MM.1S (cell line): ENCODE measurements around the gene PLXNA2.

Experiments used
- DNase-seq: peaks from one replicate; pipeline ENCODE4 v3.0.0-alpha.2; 2015
- H2AFZ ChIP-seq: fragments of 300-600 bp; sonication (generic); 2 replicates; pipeline ENCODE4 v1.6.0; 2016; ENCODE audit warnings: antibody characterized with exemption, low read length
- H3F3A ChIP-seq: fragments of 300-600 bp; sonication (generic); 2 replicates; pipeline ENCODE4 v1.6.1; 2016; ENCODE audit warnings: mild to moderate bottlenecking, antibody characterized with exemption, low read length, moderate library complexity, mixed read lengths; ENCODE audit not compliant: insufficient read depth
- H3K27ac ChIP-seq: fragments of 300-600 bp; sonication (generic); 2 replicates; pipeline ENCODE4 v1.5.1; 2016; ENCODE audit warnings: mild to moderate bottlenecking, low read length
- H3K27me3 ChIP-seq: fragments of 300-600 bp; sonication (generic); replicated peaks from 2 replicates; pipeline ENCODE4 v1.6.0; 2016; ENCODE audit warnings: low read length; ENCODE audit not compliant: insufficient read depth
- H3K36me3 ChIP-seq: fragments of 300-600 bp; sonication (generic); replicated peaks from 2 replicates; pipeline ENCODE4 v1.6.1; 2016; ENCODE audit warnings: mild to moderate bottlenecking, low read length, mixed read lengths; ENCODE audit not compliant: insufficient read depth
- H3K4me1 ChIP-seq: fragments of 300-600 bp; sonication (generic); 2 replicates; pipeline ENCODE4 v1.6.1; 2016; ENCODE audit warnings: low read length, mixed read lengths
- H3K4me2 ChIP-seq: fragments of 300-600 bp; sonication (generic); 2 replicates; pipeline ENCODE4 v1.6.0; 2016; ENCODE audit warnings: low read depth, low read length
- H3K4me3 ChIP-seq: fragments of 300-600 bp; sonication (generic); 2 replicates; pipeline ENCODE4 v1.5.1; 2016; ENCODE audit warnings: low read length, mixed read lengths
- H3K79me2 ChIP-seq: fragments of 300-600 bp; sonication (generic); 2 replicates; pipeline ENCODE4 v1.6.1; 2016; ENCODE audit warnings: mixed run types, low read length, mixed read lengths
- H3K9ac ChIP-seq: fragments of 300-600 bp; sonication (generic); 2 replicates; pipeline ENCODE4 v1.6.1; 2016; ENCODE audit warnings: low read length, mixed read lengths
- H3K9me2 ChIP-seq: fragments of 300-600 bp; sonication (generic); replicated peaks from 2 replicates; pipeline ENCODE4 v1.6.1; 2016; ENCODE audit warnings: mild to moderate bottlenecking, low read length, mixed read lengths; ENCODE audit not compliant: insufficient read depth
- H3K9me3 ChIP-seq: fragments of 300-600 bp; sonication (generic); replicated peaks from 2 replicates; pipeline ENCODE4 v1.6.1; 2016; ENCODE audit warnings: mild to moderate bottlenecking, low read length, mixed read lengths; ENCODE audit not compliant: insufficient read depth
- H4K20me1 ChIP-seq: fragments of 300-600 bp; sonication (generic); 2 replicates; pipeline ENCODE4 v1.6.1; 2016; ENCODE audit warnings: mild to moderate bottlenecking, low read length, moderate library complexity, mixed read lengths; ENCODE audit not compliant: insufficient read depth
- CTCF ChIP-seq: fragments of 300-600 bp; sonication (generic); IDR thresholded peaks from 2 replicates; pipeline ENCODE4 v1.5.1; 2016; ENCODE audit warnings: antibody characterized with exemption, low read length, mixed read lengths
- EZH2 ChIP-seq: fragments of 300-600 bp; sonication (generic); optimal IDR thresholded peaks from 2 replicates; pipeline ENCODE3; 2017; ENCODE audit warnings: low read depth, mild to moderate bottlenecking, antibody characterized with exemption, low read length, mixed read lengths
- EZH2phosphoT487 ChIP-seq: fragments of 300-600 bp; sonication (generic); IDR thresholded peaks from 2 replicates; pipeline ENCODE4 v1.6.1; 2018; ENCODE audit warnings: antibody characterized with exemption, low read length

PLXNA2 gene

GRCh38 chr1:208243967-208244916 lies at the start of gene PLXNA2:
Gene PLXNA2, minus strand, starts transcription at chr1:208244384. Its CDS starts 26,462 bp downstream, at chr1:208217922.
- no peaks in the 10 kb centered on the region for H4K20me1 ChIP-seq
- H3K36me3 ChIP-seq, result no peaks in the 10 kb centered on the region
- no peaks in the 10 kb centered on the region for H3K9me2 ChIP-seq
- H3K9me3 ChIP-seq, result no peaks in the 10 kb centered on the region
- peak within 1 kb of the TSS; percentile 61; the same call in 1 of the 2 replicates for H3K27ac ChIP-seq
- H3K9ac ChIP-seq, result peak within 1 kb of the TSS; percentile 69
- TF ChIP-seq EZH2 (no peak), CTCF (no peak), EZH2phosphoT487 (no peak)
- H3K79me2 ChIP-seq, result no peaks in the 10 kb centered on the region
- H3K4me2 ChIP-seq, result peak within 1 kb of the TSS; percentile 98
- H3K27me3 ChIP-seq, result no peaks in the 10 kb centered on the region; the same call in 1 of the 2 replicates
- H3K4me1 ChIP-seq, result peaks cover 4% of the 10 kb centered on the region
- peak within 1 kb of the TSS; percentile 95 for H2AFZ ChIP-seq
- H3F3A ChIP-seq, result peaks cover 14% of the 10 kb centered on the region
- peak within 1 kb of the TSS; percentile 84 for H3K4me3 ChIP-seq
- peak; percentile 94 for DNase-seq

- no peaks in the 10 kb centered on the region for H3K27me3 ChIP-seq
- H3K79me2 ChIP-seq, result no peaks in the 10 kb centered on the region
- no peak overlapping the region for H2AFZ ChIP-seq
- TF ChIP-seq EZH2phosphoT487 (no peak), CTCF (no peak), EZH2 (no peak)
- no peaks in the 10 kb centered on the region for H3F3A ChIP-seq
- no peaks in the 10 kb centered on the region for H3K9me3 ChIP-seq
- no peaks in the 10 kb centered on the region for H3K4me1 ChIP-seq
- H4K20me1 ChIP-seq, result no peaks in the 10 kb centered on the region
- no peak overlapping the region for H3K4me3 ChIP-seq
- H3K4me2 ChIP-seq, result no peak overlapping the region
- DNase-seq, result no peak
- no peak overlapping the region for H3K9ac ChIP-seq
- H3K27ac ChIP-seq, result no peak overlapping the region
- no peaks in the 10 kb centered on the region for H3K9me2 ChIP-seq
- H3K36me3 ChIP-seq, result no peaks in the 10 kb centered on the region
These were observed 48.7 kb upstream of the PLXNA2 start for GRCh38 chr1:208292908-208293307.

GRCh38 chr1:208291923-208292711 lies 47.9 kb upstream of the PLXNA2 start:
- no peaks in the 10 kb centered on the region for H3K9me3 ChIP-seq
- no peak overlapping the region for H3K9ac ChIP-seq
- DNase-seq, result no peak
- H3K36me3 ChIP-seq, result no peaks in the 10 kb centered on the region
- no peak overlapping the region for H2AFZ ChIP-seq
- H3K4me2 ChIP-seq, result no peak overlapping the region
- no peaks in the 10 kb centered on the region for H4K20me1 ChIP-seq
- TF ChIP-seq EZH2 (no peak), EZH2phosphoT487 (no peak), CTCF (no peak)
- no peak overlapping the region for H3K4me3 ChIP-seq
- H3K9me2 ChIP-seq, result no peaks in the 10 kb centered on the region
- H3K27me3 ChIP-seq, result no peaks in the 10 kb centered on the region
- H3K27ac ChIP-seq, result no peak overlapping the region
- H3K4me1 ChIP-seq, result no peaks in the 10 kb centered on the region
- H3F3A ChIP-seq, result no peaks in the 10 kb centered on the region
- no peaks in the 10 kb centered on the region for H3K79me2 ChIP-seq
